Measurements from ENCODE around the gene DYRK3. TPM values are rescaled to one million over a fixed set of nuclear protein-coding genes. Genes with fewer than 3 reads are reported as not detected.
"Not testable (repeated sequence)": the region's sequence is repeated elsewhere in the genome, so short reads cannot be mapped to it uniquely, and the experiment has no call there.

The DYRK3 gene
- total RNA-seq, 1 experiment from 2014 or later = 9.2 TPM

DNA sequence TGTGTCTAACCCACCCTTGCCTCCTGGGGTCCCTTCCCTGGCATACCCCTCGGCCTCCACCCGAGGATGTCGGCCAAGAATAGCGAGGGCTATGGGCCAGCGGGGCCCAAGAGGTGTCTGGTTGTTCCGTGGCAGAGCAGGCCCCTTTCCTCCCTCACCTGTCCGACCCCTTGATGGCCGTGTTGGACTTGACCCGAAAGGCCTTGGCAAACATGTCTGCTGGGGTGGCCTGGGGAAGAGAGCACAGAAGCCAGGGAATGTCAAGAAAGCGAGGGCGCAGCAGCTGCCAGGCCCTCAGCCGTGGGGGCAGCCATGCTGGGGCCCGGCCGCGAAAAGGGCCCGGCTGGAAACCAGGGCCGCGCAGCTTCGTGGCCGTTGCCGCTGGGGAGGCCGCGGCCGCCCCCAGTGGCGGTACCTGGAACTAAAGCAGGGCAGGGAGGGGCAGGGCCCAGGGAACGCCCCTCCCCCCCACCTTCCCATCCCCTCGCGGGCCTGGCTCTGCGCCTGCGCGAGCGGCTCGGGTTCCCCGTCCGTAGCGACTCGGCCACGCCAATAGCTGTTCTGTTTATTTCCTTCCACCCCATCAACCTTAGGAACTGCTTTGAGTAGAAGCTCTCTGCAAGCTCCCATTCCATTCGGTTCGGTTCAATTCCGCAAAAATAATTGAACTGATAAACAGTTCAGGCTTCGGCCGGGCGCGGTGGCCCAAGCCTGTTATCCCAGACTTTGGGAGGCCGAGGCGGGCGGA is 23.0 kb upstream of the DYRK3 start, which contains the start of gene EIF2D:
EIF2D (minus strand) TSS at position 337 of the 748 bp plus-strand sequence; CDS start at position 214, 123 bp downstream.
- in situ Hi-C loops (cut with HindIII; ENCODE audit: low pct_unique_long_range_greater_than_20kb, low sequenced_read_pairs) = no loop called here
- DNase-seq (ENCODE audit: low read depth) = peak; percentile 96

DNA sequence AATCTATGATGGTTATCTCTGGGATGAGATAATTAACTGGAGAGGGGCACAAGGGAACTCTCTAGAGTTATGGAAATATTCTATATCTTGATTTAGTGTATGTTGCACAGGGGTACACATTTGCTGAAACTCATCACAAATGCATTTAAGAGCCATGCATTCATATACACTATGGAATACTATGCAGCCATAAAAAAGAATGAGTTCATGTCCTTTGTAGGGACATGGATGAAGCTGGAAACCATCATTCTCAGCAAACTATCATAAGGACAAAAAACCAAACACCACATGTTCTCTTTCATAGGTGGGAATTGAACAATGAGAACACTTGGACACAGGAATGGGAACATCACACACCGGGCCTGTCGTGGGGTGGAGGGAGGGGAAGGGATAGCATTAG is 8.9 kb upstream of the DYRK3 start:
- DNase-seq (ENCODE audit: low read depth); in situ Hi-C loops (cut with HindIII; ENCODE audit: low pct_unique_long_range_greater_than_20kb, low sequenced_read_pairs): not testable (repeated sequence)

DNA sequence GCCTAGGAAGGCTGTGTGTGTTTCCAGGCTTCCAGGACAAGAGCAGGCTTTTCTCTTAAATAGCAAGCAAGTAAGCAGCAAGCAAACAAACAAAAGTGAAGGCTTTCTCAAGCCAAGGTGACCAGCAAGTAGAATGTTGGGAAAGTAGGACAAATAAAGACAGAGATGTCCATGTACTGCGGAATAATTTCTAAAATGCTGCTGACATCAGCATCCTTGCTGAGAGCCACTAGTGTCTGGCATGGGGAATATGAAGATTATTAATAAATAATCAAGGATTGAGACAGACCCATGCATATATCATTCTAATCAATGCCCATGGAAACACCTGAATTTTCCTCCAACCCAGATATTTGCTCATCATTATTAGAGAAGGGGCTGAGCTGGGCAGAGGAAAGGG is 6.4 kb upstream of the DYRK3 start:
- in situ Hi-C loops (cut with HindIII; ENCODE audit: low pct_unique_long_range_greater_than_20kb, low sequenced_read_pairs) = no loop called here
- no peak for DNase-seq (ENCODE audit: low read depth)

DNA sequence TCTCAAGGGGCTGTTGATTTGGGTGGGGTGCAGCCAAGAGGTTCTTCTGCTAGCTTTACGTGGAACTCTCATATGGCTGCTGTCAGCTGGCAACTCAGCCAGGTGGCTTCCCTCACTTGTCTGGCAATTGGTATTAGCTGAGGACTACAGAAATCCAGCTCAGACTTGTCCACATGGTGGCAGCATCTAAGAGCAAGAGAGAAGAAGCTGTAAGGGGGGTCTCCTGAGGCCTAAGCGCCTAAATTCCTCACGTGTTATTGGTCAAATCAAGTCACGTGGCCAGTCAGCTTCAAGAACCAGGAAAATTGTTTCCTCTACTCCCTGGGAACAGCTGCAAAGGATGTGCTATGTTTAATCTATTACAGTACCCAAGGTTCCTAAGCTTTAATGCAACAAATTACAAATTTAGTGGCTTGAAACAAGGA is 4.2 kb upstream of the DYRK3 start:
- in situ Hi-C loops (cut with HindIII; ENCODE audit: low pct_unique_long_range_greater_than_20kb, low sequenced_read_pairs) = loop anchor here (5.0 kb wide), 2 partner anchors 91 to 351 kb away; no protein-coding TSS in a partner anchor
- peak; percentile 77 for DNase-seq (ENCODE audit: low read depth)

DNA sequence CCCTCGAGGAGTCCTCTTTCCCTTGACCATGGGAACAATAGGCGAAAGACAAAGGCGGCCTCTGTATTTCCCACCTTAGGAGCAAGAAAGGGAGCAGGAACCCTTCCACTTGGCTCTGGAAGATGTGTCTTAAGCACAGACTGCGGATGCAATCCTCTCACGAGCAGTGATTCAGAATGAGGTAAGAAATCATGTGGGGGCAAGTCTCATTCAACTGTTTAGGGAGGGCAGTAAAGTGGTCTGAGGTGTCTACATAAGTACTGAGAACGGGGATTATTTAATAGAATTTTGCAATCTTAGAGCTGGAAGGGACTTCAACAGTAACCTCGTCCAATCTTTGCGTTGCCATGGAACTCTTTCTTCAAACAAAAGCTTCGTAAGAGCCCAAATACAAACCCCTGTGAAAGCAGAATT is 1.6 kb upstream of the DYRK3 start:
- in situ Hi-C loops (cut with HindIII; ENCODE audit: low pct_unique_long_range_greater_than_20kb, low sequenced_read_pairs) = loop anchor here (5.0 kb wide), 2 partner anchors 89 to 349 kb away; no protein-coding TSS in a partner anchor
- DNase-seq (ENCODE audit: low read depth) = peak; percentile 11

DNA sequence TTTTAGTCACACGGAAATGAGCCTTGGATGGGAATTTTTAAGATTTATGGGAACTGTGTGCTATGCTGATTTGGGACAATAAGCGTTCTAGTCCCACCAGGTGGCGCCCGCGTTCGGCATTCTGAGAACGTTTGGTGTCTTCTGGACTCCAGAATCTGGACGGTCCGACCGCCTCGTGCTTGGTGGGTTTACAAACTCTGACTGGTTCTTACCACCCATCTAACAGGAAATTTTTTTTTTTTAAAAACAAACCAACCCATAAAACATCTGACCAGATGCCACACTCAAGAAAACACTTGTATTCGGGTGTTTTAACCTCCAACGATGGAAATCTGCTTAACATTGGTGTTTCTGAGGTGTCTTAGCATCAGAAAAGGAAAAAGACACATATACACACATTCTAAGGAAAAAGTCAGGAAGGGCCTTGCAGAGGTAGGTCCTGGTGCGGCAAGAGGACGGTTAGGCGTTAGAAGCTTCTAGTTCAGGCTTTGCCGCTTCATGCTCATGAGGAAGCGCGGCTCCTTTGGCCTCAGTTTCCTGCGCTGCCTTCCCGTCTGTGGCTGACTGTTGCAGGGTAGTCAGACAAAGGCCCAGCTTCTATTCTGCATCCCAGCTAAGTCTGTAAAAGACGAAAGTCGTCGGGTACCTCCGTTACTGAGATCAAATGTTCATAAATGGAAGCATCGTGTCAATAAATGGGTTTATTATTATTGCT is 814 bp upstream of the DYRK3 start:
- in situ Hi-C loops (cut with HindIII; ENCODE audit: low pct_unique_long_range_greater_than_20kb, low sequenced_read_pairs) = loop anchor here (5.0 kb wide), 2 partner anchors 88 to 348 kb away; no protein-coding TSS in a partner anchor

DNA sequence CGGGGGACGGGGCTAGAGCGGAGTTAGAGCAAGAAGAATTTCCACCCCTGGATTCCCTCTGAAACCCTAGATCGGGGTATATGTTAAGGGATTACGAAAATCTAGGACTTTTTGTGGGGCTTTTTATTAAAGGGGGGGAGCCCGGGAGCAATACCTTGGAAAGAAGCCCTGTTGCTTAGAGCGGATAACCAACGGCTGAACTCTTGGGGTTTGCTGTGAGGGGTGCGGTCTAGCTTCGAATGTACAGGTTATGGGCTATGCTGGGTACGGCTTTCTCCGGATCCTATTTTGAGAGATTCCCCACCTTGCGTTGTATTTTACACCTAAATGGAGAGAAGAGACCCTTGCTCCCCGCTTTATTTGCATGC is 626 bp downstream of the DYRK3 start:
- in situ Hi-C loops (cut with HindIII; ENCODE audit: low pct_unique_long_range_greater_than_20kb, low sequenced_read_pairs) = no loop called here
- peak; percentile 20 for DNase-seq (ENCODE audit: low read depth)

More for the DNA sequence above, 814 bp upstream of the DYRK3 start:
- peak; percentile 67 for DNase-seq (ENCODE audit: low read depth)

DNA sequence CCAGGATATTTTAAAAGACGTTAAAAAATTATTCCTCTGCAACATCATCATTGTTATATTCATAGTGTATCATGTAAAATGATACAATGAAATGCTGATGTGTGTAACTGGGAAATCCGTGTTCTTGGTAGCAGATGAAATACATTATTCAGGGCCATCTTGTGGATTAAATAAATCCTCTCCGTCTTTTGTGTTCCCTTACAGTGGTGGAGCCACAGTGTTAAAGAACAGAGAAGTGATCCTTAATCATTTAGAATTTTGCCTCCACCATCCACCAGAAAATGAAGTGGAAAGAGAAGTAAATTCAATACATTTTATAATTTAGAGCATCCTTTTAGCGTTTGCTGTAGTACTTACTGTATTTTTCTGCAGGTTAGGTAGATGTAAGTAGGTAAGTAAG is 1.3 kb downstream of the DYRK3 start:
- in situ Hi-C loops (cut with HindIII; ENCODE audit: low pct_unique_long_range_greater_than_20kb, low sequenced_read_pairs) = no loop called here
- DNase-seq (ENCODE audit: low read depth) = no peak

DNA sequence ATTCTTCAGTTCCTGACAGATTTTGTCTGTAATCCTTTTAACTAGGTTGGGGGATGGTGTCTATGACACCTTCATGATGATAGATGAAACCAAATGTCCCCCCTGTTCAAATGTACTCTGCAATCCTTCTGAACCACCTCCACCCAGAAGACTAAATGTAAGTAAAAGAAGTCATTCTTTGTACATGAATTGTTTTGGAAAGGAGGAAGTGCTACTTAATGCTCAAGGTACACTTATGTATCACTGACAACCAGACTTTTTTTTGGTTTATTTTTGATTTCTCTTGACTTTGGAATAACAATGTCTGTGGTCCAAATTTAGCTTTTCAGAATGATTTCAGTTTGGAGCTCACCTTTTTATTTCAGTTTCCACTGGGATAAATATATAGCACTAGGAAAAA is 2.3 kb downstream of the DYRK3 start:
- no peak for DNase-seq (ENCODE audit: low read depth)
- in situ Hi-C loops (cut with HindIII; ENCODE audit: low pct_unique_long_range_greater_than_20kb, low sequenced_read_pairs) = no loop called here

DNA sequence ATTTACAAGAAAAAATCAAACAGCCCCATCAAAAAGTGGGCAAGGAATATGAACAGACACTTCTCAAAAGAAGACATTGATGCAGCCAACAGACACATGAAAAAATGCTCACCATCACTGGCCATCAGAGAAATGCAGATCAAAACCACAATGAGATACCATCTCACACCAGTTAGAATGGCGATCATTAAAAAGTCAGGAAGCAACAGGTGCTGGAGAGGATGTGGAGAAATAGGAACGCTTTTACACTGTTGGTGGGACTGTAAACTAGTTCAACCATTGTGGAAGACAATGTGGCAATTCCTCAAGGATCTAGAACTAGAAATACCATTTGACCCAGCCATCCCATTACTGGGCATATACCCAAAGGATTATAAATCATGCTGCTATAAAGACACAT is 6.7 kb downstream of the DYRK3 start:
- in situ Hi-C loops (cut with HindIII; ENCODE audit: low pct_unique_long_range_greater_than_20kb, low sequenced_read_pairs); DNase-seq (ENCODE audit: low read depth): not testable (repeated sequence)

DNA sequence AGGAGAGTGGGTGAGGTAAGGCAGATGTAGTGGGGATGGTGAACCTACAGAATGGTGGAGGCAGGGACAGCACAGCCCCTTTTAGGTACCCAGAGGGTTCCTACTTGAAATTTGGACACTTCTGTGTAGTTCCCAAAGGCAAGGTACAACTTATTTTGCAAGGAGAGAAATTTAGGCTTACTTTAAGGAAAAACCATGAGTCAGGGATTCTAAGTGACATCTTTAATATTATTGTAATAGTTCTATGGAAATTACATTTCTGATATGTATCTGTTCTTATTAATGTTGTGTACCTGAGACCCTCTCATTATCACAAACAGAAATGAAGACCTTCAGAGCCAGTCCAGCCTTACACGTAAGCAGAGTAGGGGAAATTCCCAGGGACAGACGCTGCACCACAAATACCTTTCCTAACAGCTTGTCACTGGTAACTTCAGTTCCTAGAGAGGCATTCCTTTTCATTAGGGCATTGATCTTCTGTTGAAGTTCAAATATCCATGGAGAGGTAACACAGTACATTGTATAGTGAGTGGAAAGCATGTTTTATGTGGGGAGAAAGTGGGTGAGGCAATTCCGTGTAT is 7.9 kb downstream of the DYRK3 start:
- in situ Hi-C loops (cut with HindIII; ENCODE audit: low pct_unique_long_range_greater_than_20kb, low sequenced_read_pairs) = no loop called here
- no peak for DNase-seq (ENCODE audit: low read depth)

DNA sequence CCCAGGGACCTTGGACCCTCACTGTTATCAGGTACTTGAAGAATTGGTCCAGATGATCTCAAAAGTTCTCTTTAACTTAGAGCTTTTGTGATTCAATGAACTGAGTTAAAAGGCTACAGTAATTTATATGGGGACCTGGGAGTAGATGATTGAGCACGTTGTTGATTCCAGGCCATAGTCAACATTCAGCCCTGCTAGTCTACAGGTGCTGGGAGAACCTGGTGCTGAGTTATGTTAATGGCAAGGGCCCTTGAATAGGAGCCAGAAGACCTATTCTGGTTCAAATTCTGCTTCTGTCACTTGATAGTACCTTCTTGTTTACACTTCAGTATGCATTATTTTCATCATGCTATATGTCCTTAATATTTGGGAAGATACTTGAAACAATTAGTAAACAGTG is 11.2 kb downstream of the DYRK3 start:
- DNase-seq (ENCODE audit: low read depth) = no peak
- in situ Hi-C loops (cut with HindIII; ENCODE audit: low pct_unique_long_range_greater_than_20kb, low sequenced_read_pairs) = no loop called here

DNA sequence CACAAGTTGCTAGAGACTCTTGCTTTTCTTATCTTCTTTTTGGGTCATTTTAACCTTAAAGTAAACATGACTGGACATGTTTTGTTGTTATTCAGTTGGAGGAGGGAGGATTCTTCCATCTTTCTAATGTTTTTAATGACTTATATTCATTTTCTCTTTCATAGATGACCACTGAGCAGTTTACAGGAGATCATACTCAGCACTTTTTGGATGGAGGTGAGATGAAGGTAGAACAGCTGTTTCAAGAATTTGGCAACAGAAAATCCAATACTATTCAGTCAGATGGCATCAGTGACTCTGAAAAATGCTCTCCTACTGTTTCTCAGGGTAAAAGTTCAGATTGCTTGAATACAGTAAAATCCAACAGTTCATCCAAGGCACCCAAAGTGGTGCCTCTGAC is 11.9 kb downstream of the DYRK3 start:
- in situ Hi-C loops (cut with HindIII; ENCODE audit: low pct_unique_long_range_greater_than_20kb, low sequenced_read_pairs) = no loop called here
- DNase-seq (ENCODE audit: low read depth) = no peak

DNA sequence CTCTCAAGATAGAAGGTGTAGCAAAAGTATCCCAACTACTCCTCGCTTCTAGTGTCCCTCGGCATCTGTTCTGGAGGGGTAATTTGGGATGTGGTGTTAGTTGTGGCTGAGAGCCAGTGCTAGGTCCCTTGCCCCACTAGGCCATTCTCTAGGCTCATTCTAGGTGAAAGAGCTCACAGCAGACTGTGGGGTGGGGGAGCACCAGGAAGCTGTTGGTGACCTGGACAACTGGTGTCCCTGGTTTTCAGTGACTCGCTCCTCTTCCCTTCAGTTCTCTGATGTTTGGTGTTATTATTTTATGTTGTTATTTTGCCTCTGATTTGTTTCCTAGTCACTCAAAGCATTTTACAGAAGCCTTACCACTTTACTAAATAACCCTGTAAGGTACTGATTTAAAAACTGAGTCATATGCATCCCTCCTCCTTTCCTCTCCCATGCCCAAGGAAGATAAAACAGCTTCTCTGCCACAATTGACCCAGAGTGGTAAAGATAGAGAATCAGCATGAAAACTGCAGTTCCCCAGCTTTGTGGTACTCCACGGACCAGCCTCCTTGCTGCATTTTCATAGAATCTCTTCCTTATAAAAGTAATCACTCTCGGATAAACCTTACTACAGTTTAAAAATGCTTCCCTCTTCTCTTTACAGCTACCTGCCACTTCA is 14.1 kb downstream of the DYRK3 start:
- in situ Hi-C loops (cut with HindIII; ENCODE audit: low pct_unique_long_range_greater_than_20kb, low sequenced_read_pairs) = no loop called here
- DNase-seq (ENCODE audit: low read depth) = no peak

DNA sequence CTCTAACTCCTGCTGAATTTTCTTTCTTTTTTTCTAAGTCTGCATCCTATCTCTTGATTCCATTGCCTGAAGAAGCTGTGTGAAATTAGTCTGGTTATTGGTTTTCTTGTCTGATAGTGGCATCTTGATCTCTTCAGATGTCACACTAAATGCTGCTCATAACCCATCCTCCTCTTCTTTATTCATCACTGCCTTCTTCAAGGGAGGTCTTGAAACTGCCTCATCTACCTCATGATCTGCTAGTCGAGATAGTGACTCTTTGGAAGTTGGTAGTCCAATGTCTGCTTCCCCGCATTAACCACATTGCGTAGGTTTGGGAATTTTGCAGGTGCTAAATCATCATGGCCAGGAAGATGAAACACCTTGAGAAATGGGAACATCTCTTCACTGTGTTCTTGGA is 15.7 kb downstream of the DYRK3 start:
- no peak for DNase-seq (ENCODE audit: low read depth)
- in situ Hi-C loops (cut with HindIII; ENCODE audit: low pct_unique_long_range_greater_than_20kb, low sequenced_read_pairs) = no loop called here

DNA sequence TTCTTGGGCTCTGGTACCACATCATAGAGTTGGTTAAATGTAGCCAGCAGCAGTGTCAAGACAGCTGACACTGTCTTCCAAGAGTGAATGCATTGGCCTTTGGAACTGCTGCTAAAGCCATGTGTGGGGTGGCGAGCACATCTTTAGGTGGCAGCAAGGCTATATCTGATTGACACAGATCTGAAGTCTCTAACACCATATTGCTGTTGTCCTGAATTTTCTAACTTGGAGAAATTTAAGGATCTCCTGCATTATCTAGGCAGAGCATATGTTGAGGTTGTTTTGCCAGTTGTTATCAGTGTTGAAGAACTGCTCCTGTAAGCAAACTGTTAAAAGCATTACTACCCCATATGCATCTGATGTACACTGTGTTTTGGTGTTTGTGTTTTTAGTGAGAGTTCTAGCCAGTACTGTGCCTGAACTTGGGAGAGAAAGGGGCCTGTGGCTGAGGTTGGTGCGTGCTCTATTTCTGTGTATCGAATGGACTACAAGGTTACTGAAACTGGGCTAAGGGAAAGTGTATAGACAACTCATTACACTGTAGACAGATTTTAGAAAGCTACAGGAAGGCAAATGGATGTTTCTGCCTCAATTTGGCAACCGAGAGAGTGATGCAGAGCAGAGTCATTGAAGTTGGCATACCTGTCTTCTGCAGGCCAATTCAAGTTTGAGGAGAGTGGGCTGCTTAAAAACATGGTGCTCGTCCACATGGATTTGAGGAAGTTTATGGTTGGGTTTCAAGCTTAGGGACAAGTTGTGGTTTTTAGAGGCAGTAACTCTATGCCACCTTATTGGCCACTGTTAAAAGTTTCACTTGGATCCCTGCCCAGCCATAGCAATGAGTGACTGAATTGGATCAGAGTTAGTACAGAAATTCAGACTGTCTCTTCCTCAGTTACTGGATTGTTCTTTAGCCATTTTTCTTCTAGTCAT is 16.9 kb downstream of the DYRK3 start:
- DNase-seq (ENCODE audit: low read depth) = no peak
- in situ Hi-C loops (cut with HindIII; ENCODE audit: low pct_unique_long_range_greater_than_20kb, low sequenced_read_pairs) = no loop called here

DNA sequence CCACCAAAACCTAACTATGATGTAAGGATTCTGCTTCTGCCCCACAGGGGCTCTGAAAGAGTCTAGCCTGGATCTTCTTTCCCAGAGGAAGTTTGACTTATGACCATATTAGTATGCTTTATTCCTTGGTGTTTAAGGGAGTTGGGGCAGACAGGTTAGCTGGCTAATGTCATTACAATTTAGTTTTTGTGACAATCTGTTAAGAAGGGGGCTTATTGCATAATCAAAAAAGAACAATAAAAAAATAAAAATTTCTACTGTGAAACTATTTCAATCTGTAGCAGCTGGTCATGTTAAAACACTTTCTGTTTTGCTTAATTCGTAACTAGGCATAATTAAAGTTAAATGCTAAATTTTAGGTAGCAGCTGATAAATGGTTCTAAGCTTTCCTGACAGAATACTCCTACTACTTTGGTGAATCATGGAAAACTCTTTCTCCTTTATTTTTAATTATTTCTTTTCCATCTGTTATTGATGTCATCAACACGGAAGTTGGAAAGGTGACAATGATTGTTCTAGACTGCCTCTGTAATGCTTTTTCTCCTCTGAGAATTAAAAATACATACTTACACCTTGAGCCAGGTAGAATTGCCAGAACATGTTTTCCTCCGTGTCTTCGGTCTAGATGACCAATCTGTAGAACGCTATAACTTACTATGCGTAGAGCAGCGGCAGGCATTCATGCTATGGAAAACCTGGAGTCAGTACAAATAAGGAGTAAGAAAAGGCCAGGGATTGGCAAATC is 18.6 kb downstream of the DYRK3 start:
- no peak for DNase-seq (ENCODE audit: low read depth)
- in situ Hi-C loops (cut with HindIII; ENCODE audit: low pct_unique_long_range_greater_than_20kb, low sequenced_read_pairs) = no loop called here

All from Caki2 (cell line).